ENCODE results near the gene RB1. TPM values are rescaled to one million over a fixed set of nuclear protein-coding genes. Genes with fewer than 3 reads are reported as not detected.

RB1 gene
- total and polyA plus RNA-seq, 2 experiments from 2014 or later = 19.5 to 22.3 TPM

- TF ChIP-seq ZNF462 (CRISPR knock-in tag; IDR thresholded peaks at IDR 0.05) = no peak
- TF ChIP-seq ZNF114 (CRISPR knock-in tag; IDR thresholded peaks at IDR 0.05) = no peak
- no peak for TF ChIP-seq CREB1 (CRISPR knock-in tag; IDR thresholded peaks at IDR 0.05; ENCODE audit: low read depth)
- TF ChIP-seq ETS1 (IDR thresholded peaks at IDR 0.05) = no peak
- TF ChIP-seq, protein P1, sequence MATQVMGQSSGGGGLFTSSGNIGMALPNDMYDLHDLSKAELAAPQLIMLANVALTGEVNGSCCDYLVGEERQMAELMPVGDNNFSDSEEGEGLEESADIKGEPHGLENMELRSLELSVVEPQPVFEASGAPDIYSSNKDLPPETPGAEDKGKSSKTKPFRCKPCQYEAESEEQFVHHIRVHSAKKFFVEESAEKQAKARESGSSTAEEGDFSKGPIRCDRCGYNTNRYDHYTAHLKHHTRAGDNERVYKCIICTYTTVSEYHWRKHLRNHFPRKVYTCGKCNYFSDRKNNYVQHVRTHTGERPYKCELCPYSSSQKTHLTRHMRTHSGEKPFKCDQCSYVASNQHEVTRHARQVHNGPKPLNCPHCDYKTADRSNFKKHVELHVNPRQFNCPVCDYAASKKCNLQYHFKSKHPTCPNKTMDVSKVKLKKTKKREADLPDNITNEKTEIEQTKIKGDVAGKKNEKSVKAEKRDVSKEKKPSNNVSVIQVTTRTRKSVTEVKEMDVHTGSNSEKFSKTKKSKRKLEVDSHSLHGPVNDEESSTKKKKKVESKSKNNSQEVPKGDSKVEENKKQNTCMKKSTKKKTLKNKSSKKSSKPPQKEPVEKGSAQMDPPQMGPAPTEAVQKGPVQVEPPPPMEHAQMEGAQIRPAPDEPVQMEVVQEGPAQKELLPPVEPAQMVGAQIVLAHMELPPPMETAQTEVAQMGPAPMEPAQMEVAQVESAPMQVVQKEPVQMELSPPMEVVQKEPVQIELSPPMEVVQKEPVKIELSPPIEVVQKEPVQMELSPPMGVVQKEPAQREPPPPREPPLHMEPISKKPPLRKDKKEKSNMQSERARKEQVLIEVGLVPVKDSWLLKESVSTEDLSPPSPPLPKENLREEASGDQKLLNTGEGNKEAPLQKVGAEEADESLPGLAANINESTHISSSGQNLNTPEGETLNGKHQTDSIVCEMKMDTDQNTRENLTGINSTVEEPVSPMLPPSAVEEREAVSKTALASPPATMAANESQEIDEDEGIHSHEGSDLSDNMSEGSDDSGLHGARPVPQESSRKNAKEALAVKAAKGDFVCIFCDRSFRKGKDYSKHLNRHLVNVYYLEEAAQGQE (IDR thresholded peaks at IDR 0.05; ENCODE audit: unreplicated experiment) = no peak
- TF ChIP-seq NANOG (IDR thresholded peaks at IDR 0.05; ENCODE audit: borderline replicate concordance) = no peak
- no peak for TF ChIP-seq ZNF331 (CRISPR knock-in tag; IDR thresholded peaks at IDR 0.05; ENCODE audit: low read depth)
- no peak for TF ChIP-seq CTCF (conservative IDR thresholded peaks at IDR 0.05; ENCODE audit: low read depth in 2 of 2)
- no peak for TF ChIP-seq EZH2phosphoT487 (IDR thresholded peaks at IDR 0.05; ENCODE audit: unreplicated experiment)
- TF ChIP-seq EZH2 (IDR thresholded peaks at IDR 0.05; ENCODE audit: low read depth, unreplicated experiment) = no peak
Observed at GRCh38 chr13:48349525-48349924, 46.0 kb downstream of the RB1 start (continued).

All from GM23338 (cell line).